ENCODE measurements around the gene CLK2.
"Not testable (repeated sequence)": the region's sequence is repeated elsewhere in the genome, so short reads cannot be mapped to it uniquely, and the experiment has no call there.

Gene CLK2

GRCh38 chr1:155242805-155243358 is 30.4 kb downstream of the CLK2 start:
- DNase-seq (ENCODE audit: low read depth, low spot score), result no peak

- no peak for DNase-seq (ENCODE audit: low read depth, low spot score)
Observed at GRCh38 chr1:155241841-155242264, 31.5 kb downstream of the CLK2 start.

GRCh38 chr1:155241069-155241679 is 32.1 kb downstream of the CLK2 start:
- peak; percentile 67 for DNase-seq (ENCODE audit: low read depth, low spot score)

- no peak for DNase-seq (ENCODE audit: low read depth, low spot score)
Observed at GRCh38 chr1:155236451-155236850, 36.9 kb downstream of the CLK2 start.

GRCh38 chr1:155235375-155235774 is 37.9 kb downstream of the CLK2 start:
- not testable (repeated sequence) for DNase-seq (ENCODE audit: low read depth, low spot score)

- not testable (repeated sequence) for DNase-seq (ENCODE audit: low read depth, low spot score)
Observed at GRCh38 chr1:155233502-155233901, 39.8 kb downstream of the CLK2 start.

GRCh38 chr1:155232001-155232978 is 41.0 kb downstream of the CLK2 start:
- DNase-seq (ENCODE audit: low read depth, low spot score), result not testable (repeated sequence)

- DNase-seq (ENCODE audit: low read depth, low spot score), result not testable (repeated sequence)
Observed at GRCh38 chr1:155231302-155231701, 42.0 kb downstream of the CLK2 start.

GRCh38 chr1:155228096-155228427 is 45.2 kb downstream of the CLK2 start:
- DNase-seq (ENCODE audit: low read depth, low spot score), result no peak

GRCh38 chr1:155227261-155228095 is 45.8 kb downstream of the CLK2 start:
- peak; percentile 99 for DNase-seq (ENCODE audit: low read depth, low spot score)

- DNase-seq (ENCODE audit: low read depth, low spot score), result no peak
Observed at GRCh38 chr1:155226910-155227260, 46.4 kb downstream of the CLK2 start.

GRCh38 chr1:155226188-155226909 is 47.0 kb downstream of the CLK2 start:
- DNase-seq (ENCODE audit: low read depth, low spot score), result peak; percentile 91

GRCh38 chr1:155225404-155225759 is 47.9 kb downstream of the CLK2 start:
- not testable (repeated sequence) for DNase-seq (ENCODE audit: low read depth, low spot score)

- DNase-seq (ENCODE audit: low read depth, low spot score), result no peak
Observed at GRCh38 chr1:155223047-155223446, 50.3 kb downstream of the CLK2 start.

- not testable (repeated sequence) for DNase-seq (ENCODE audit: low read depth, low spot score)
Observed at GRCh38 chr1:155220211-155220965, 52.9 kb downstream of the CLK2 start.

GRCh38 chr1:155219592-155220031 is 53.7 kb downstream of the CLK2 start:
- no peak for DNase-seq (ENCODE audit: low read depth, low spot score)

GRCh38 chr1:155218854-155219591 is 54.3 kb downstream of the CLK2 start:
- DNase-seq (ENCODE audit: low read depth, low spot score), result peak; percentile 46

- DNase-seq (ENCODE audit: low read depth, low spot score), result not testable (repeated sequence)
Observed at GRCh38 chr1:155214702-155215101, 58.6 kb downstream of the CLK2 start.
